Heart left ventricle (tissue), 16 donors: ENCODE results near the gene STARD13. TPM values are rescaled to one million over a fixed set of nuclear protein-coding genes. Genes with fewer than 3 reads are reported as not detected.

Experiments
- ATAC-seq, 4 donors: fragments of 200-7000 bp; cut with Tn5 transposase; one replicate each; pipeline ENCODE4 v1.9.1; 2020 to 2022; ENCODE audit warnings: moderate library complexity in 4 of 4, mild to moderate bottlenecking in 3 of 4, moderate number of reproducible peaks in 1 of 4
- DNase-seq, 5 donors: peaks; one replicate each; pipeline ENCODE4 v3.0.0-alpha.2; 2020
- H3K27ac ChIP-seq, 12 donors: fragments of 200-600 bp; sonication (generic) in 4 of 12; one replicate each; pipeline versions ENCODE4 v1.5.0 to v1.8.0; 2016 to 2022; ENCODE audit warnings: mild to moderate bottlenecking in 2 of 12
- H3K27me3 ChIP-seq, 9 donors: fragments of 200-600 bp; sonication (generic) in 2 of 9; one replicate each; pipeline versions ENCODE4 v1.5.1 to v1.8.0; 2016 to 2022; ENCODE audit warnings: mild to moderate bottlenecking in 3 of 9
- H3K36me3 ChIP-seq, 9 donors: fragments of 200-600 bp; sonication (generic) in 2 of 9; one replicate each; pipeline versions ENCODE4 v1.5.0 to v1.8.0; 2018 to 2022; ENCODE audit warnings: mild to moderate bottlenecking in 2 of 9
- H3K4me1 ChIP-seq, 12 donors: fragments of 200-600 bp; sonication (generic) in 4 of 12; one replicate each; pipeline versions ENCODE4 v1.5.0 to v1.8.0; 2016 to 2022; ENCODE audit warnings: mild to moderate bottlenecking in 3 of 12
- H3K4me3 ChIP-seq, 12 donors: fragments of 200-600 bp; sonication (generic) in 4 of 12; one replicate each; pipeline versions ENCODE4 v1.5.0 to v1.8.0; 2017 to 2022; ENCODE audit warnings: mild to moderate bottlenecking in 9 of 12, moderate library complexity in 4 of 12
- H3K9me3 ChIP-seq, 12 donors: fragments of 200-600 bp; sonication (generic) in 4 of 12; one replicate each; pipeline versions ENCODE4 v1.5.0 to v1.8.0; 2016 to 2022; ENCODE audit warnings: mild to moderate bottlenecking in 1 of 12
- CTCF ChIP-seq, 12 donors: fragments of 200-600 bp; sonication (generic) in 4 of 12; IDR thresholded peaks; one replicate each; pipeline versions ENCODE4 v1.5.0 to v1.8.0; 2018 to 2022; ENCODE audit warnings: antibody characterized with exemption in 12 of 12, mild to moderate bottlenecking in 5 of 12
- POLR2A ChIP-seq, 2 donors: fragments of 450-650 bp; IDR thresholded peaks; one replicate each; pipeline ENCODE4 v1.6.1; 2017; ENCODE audit warnings: antibody characterized with exemption in 2 of 2, mild to moderate bottlenecking in 2 of 2, moderate library complexity in 2 of 2
- WGBS, 4 donors: extraction: QIAGEN DNeasy Blood & Tissue Kit in 2 of 4; methylation state at CpG; one replicate each; pipeline versions ENCODE4 v1.1.5 to v1.1.7; 2013 to 2018; 5-methylcytosine and 5-hydroxymethylcytosine counted together
- intact Hi-C, 10 donors: fragments of 100-400 bp; cut with DNase I; formaldehyde crosslinking; loops; one replicate each; pipeline versions ENCODE4 v1.11.1 to v1.14.2; 2022
- polyA plus RNA-seq, 2 donors: library from polyadenylated mRNA; stranded (reverse); fragments of 200-250 nt; gene quantifications; one replicate each; pipeline ENCODE4 v1.2.3, GENCODE V29; 2013
- total RNA-seq, 9 donors: library from RNA; depleted of rRNA in 2 of 9; stranded (reverse); fragments of >200 nt in 2 of 9; fragmentation: NEBNext Ultra II Directional in 3 of 9; extraction: Animal tissue kit (Norgen Biotek cat#: 25700) in 3 of 9; gene quantifications; one replicate each; pipeline versions ENCODE4 v1.1.0 to v1.2.4, GENCODE V29; 2016 to 2023
- donor health status: ischemic (EF 13 %, LVEDD 7.1; RV severe dilation, severe dysfunction).
- donor health status: healthy with polysubstance abuse.
- donor health status: DM: no; HTN: yes; CAD: no.
- donor health status: DM: no; HTN: no; CAD: no.
- donor health status: ischemic (EF 25% LVEDD 6.9; RV normal size, moderate dysfunction).
- donor health status: ischemic (EF 25% LVEDD 5.7; RV mildly dilated, moderate dysfunction).
- donor health status: healthy.
- donor health status: DM: yes; HTN: yes; CAD: no.
- donor health status: ischemic (EF 35%, LVEDD 5.7; RV mildly dilated, moderate dysfunction).
- donor health status: nonischemic (EF 11% LVEDD 7.7; RV severe dilation, severe dysfunction).
- donor health status: DM: yes; HTN: yes; CAD: no.
- donor health status: PGD.
- donor health status: ischemic (EF 29% LVEDD 5.4; RV normal size, mild dysfunction).
- donor health status: nonischemic (EF 23%, LVEDD 6.1; RV moderate dilation, normal function).

STARD13 gene
- total and polyA plus RNA-seq, 11 donors: 9.3 to 39.2 (median 28.3) TPM

GRCh38 chr13:33116321-33117010 is 169.1 kb downstream of the STARD13 start:
- no peaks in the 10 kb centered on the region for H3K27me3 ChIP-seq
- 97 to 98% (median 98%) methylated on average over 2 of the region's 2 CpGs for WGBS, 4 donors
- no peak for ATAC-seq
- H3K36me3 ChIP-seq: peaks cover 0 to 99% (median 80%) of the 10 kb centered on the region in 9 donors
- no peak overlapping the region for H3K27ac ChIP-seq
- peaks cover under 1 to 22% (median 13%) of the 10 kb centered on the region in 12 donors for H3K4me1 ChIP-seq
- no peaks in the 10 kb centered on the region for H3K9me3 ChIP-seq
- H3K4me3 ChIP-seq: no peak overlapping the region
- intact Hi-C loops: loop anchor here in 3 of 10 donors (10.0 kb wide), 4 partner anchors 198 to 608 kb away; no protein-coding TSS in a partner anchor
- DNase-seq: no peak
- TF ChIP-seq CTCF (IDR thresholded peaks at IDR 0.05) (no peak), POLR2A (IDR thresholded peaks at IDR 0.05) (no peak)

GRCh38 chr13:33115274-33115673 is 170.3 kb downstream of the STARD13 start:
- DNase-seq: no peak
- TF ChIP-seq POLR2A (IDR thresholded peaks at IDR 0.05) (no peak), CTCF (IDR thresholded peaks at IDR 0.05) (no peak)
- WGBS, 4 donors: 88 to 97% (median 93%) methylated on average over 2 of the region's 2 CpGs
- Histone ChIP-seq H3K9me3 (no peaks in the 10 kb centered on the region), H3K27me3 (no peaks in the 10 kb centered on the region), H3K27ac (peak overlapping the region in 1 of 12 donors; percentile 20), H3K36me3 (peaks cover 0 to 99% (median 79%) of the 10 kb centered on the region in 9 donors), H3K4me3 (no peak overlapping the region), H3K4me1 (peaks cover 3 to 34% (median 25%) of the 10 kb centered on the region in 12 donors)
- ATAC-seq: no peak
- intact Hi-C loops: loop anchor here in 3 of 10 donors (10.0 kb wide), 4 partner anchors 200 to 610 kb away; no protein-coding TSS in a partner anchor

- Histone ChIP-seq H3K36me3 (peaks cover 0 to 99% (median 79%) of the 10 kb centered on the region in 9 donors), H3K4me3 (no peak overlapping the region), H3K9me3 (no peaks in the 10 kb centered on the region), H3K27me3 (no peaks in the 10 kb centered on the region), H3K27ac (peak overlapping the region in 1 of 12 donors; percentile 82), H3K4me1 (peaks cover 3 to 45% (median 33%) of the 10 kb centered on the region in 12 donors)
- TF ChIP-seq POLR2A (IDR thresholded peaks at IDR 0.05) (no peak), CTCF (IDR thresholded peaks at IDR 0.05) (no peak)
- no peak for DNase-seq
- no peak for ATAC-seq
- intact Hi-C loops: loop anchor here in 3 of 10 donors (5.0 to 10.0 kb wide), 5 partner anchors 73 to 611 kb away; no protein-coding TSS in a partner anchor
- WGBS, 4 donors: 79 to 85% (median 82%) methylated on average over 5 of the region's 5 CpGs
Observed at GRCh38 chr13:33114146-33114545, 171.4 kb downstream of the STARD13 start.

- H3K36me3 ChIP-seq: peaks cover 0 to 99% (median 80%) of the 10 kb centered on the region in 9 donors
- no peaks in the 10 kb centered on the region for H3K9me3 ChIP-seq
- TF ChIP-seq CTCF (IDR thresholded peaks at IDR 0.05) (no peak), POLR2A (IDR thresholded peaks at IDR 0.05) (no peak)
- peak in 1 of 5 donors; percentile 48 for DNase-seq
- peak overlapping the region in 4 of 12 donors; percentile 35 to 82 (median 64) for H3K27ac ChIP-seq
- peaks cover 3 to 59% (median 44%) of the 10 kb centered on the region in 12 donors for H3K4me1 ChIP-seq
- intact Hi-C loops: loop anchor here in 3 of 10 donors (5.0 to 10.0 kb wide), 5 partner anchors 75 to 612 kb away; no protein-coding TSS in a partner anchor
- no peak overlapping the region for H3K4me3 ChIP-seq
- 66 to 79% (median 74%) methylated on average over 12 of the region's 12 CpGs for WGBS, 4 donors
- no peaks in the 10 kb centered on the region for H3K27me3 ChIP-seq
- peak in 1 of 4 donors; percentile 8 for ATAC-seq
Observed at GRCh38 chr13:33112766-33113165, 172.8 kb downstream of the STARD13 start.
